Measurements from ENCODE around the gene IL37.

- no peak for TF ChIP-seq POLR2A (IDR thresholded peaks at IDR 0.05)
- peak; percentile 38 to 92 (median 79) for TF ChIP-seq CTCF (IDR thresholded peaks at IDR 0.05)
Measured at GRCh38 chr2:112941753-112942653, 31.0 kb downstream of the IL37 start.
